GM19043 (cell line): Measurements from ENCODE around the gene SOX15.
"Not testable (repeated sequence)": the region's sequence is repeated elsewhere in the genome, so short reads cannot be mapped to it uniquely, and the experiment has no call there.

ENCODE experiments used
- ATAC-seq: cut with Tn5 transposase; IDR thresholded peaks from one replicate; pipeline ENCODE4 v1.9.1; 2021; ENCODE audit warnings: low read depth; ENCODE audit not compliant: unreplicated experiment

SOX15 gene

GRCh38 chr17:7589891-7590691, at the start of gene SOX15:
TSS of gene SOX15 (minus strand) at chr17:7590094. CDS start at chr17:7589676, 418 bp downstream.
- ATAC-seq = no peak

GRCh38 chr17:7636163-7636562, 46.3 kb upstream of the SOX15 start:
- ATAC-seq = no peak

- no peak for ATAC-seq
Measured at GRCh38 chr17:7634384-7634783, 44.5 kb upstream of the SOX15 start.

- ATAC-seq = no peak
Measured at GRCh38 chr17:7633093-7633492, 43.2 kb upstream of the SOX15 start.

GRCh38 chr17:7632492-7632894, 42.6 kb upstream of the SOX15 start:
- ATAC-seq = no peak

GRCh38 chr17:7631398-7632380, 41.8 kb upstream of the SOX15 start:
- no peak for ATAC-seq

- no peak for ATAC-seq
Measured at GRCh38 chr17:7629939-7630571, 40.2 kb upstream of the SOX15 start, which contains the start of gene SHBG. TSS of gene SHBG (plus strand) at chr17:7630135. CDS start at chr17:7630173, 38 bp downstream.

GRCh38 chr17:7627250-7628121, 37.6 kb upstream of the SOX15 start, which contains the start of gene SAT2:
TSS of gene SAT2 (minus strand) at chr17:7627821. CDS start at chr17:7627635, 186 bp downstream.
- peak; percentile 86 for ATAC-seq

GRCh38 chr17:7626956-7627249, 37.0 kb upstream of the SOX15 start:
- no peak for ATAC-seq

- no peak for ATAC-seq
Measured at GRCh38 chr17:7626307-7626706, 36.4 kb upstream of the SOX15 start.

- ATAC-seq = not testable (repeated sequence)
Measured at GRCh38 chr17:7625749-7626148, 35.9 kb upstream of the SOX15 start.

- ATAC-seq = no peak
Measured at GRCh38 chr17:7623661-7624060, 33.8 kb upstream of the SOX15 start.

- ATAC-seq = no peak
Measured at GRCh38 chr17:7620835-7621234, 30.9 kb upstream of the SOX15 start.

- ATAC-seq = no peak
Measured at GRCh38 chr17:7618608-7619007, 28.7 kb upstream of the SOX15 start.

GRCh38 chr17:7615265-7615747, 25.4 kb upstream of the SOX15 start:
- ATAC-seq = no peak

GRCh38 chr17:7614425-7615264, 24.8 kb upstream of the SOX15 start, which contains the start of gene FXR2:
TSS of gene FXR2 (minus strand) at chr17:7614897. CDS start at chr17:7614532, 365 bp downstream.
- peak; percentile 87 for ATAC-seq

- no peak for ATAC-seq
Measured at GRCh38 chr17:7613769-7614424, 24.0 kb upstream of the SOX15 start.

GRCh38 chr17:7612294-7612640, 22.4 kb upstream of the SOX15 start:
- ATAC-seq = no peak
